Measurements from ENCODE around the gene WDR83. TPM values are rescaled to one million over a fixed set of nuclear protein-coding genes. Genes with fewer than 3 reads are reported as not detected.

WDR83 gene, protein sequence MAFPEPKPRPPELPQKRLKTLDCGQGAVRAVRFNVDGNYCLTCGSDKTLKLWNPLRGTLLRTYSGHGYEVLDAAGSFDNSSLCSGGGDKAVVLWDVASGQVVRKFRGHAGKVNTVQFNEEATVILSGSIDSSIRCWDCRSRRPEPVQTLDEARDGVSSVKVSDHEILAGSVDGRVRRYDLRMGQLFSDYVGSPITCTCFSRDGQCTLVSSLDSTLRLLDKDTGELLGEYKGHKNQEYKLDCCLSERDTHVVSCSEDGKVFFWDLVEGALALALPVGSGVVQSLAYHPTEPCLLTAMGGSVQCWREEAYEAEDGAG
- polyA plus RNA-seq (2012; ENCODE audit: insufficient read length, low read depth): 28.8 TPM

DNA sequence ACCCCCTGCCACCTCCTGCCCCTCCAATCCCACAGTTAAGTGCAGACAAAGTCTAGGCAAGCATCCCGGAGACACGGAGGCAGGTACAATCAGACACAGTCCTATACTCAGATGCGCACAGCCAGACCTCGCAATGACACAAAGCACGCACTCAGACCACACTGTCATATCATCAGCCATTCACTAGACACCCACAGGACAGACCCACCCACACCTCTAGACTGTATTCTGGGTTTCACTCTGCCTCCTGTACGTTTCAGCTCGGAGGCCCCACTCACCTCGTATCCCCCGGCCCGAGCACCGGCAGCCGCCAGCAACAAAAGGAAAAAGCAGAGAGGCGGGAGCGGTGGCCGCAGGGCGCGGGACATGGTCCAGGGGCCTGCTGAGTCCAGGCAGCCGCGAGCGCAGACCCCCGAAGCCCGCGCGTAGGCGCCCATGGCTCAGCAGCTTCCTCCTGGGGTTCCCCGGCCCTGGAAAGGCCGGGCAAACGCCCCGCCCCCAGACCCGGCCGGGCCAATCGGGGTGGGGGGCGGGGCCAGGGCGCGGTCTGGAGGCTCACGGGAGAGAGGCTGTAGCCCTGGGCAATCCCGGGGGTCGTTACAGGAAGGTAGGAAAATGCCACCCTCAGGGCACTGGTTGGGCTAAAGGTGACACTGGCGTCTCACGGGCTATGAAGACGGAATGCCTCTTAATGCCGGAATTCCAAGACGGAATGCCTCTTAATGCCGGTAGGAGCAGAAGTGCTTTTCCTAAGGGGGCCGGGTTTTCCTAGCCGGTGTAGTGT lies at the start of gene WDR83, which contains the start of gene MAN2B1:
TSS of gene WDR83 (plus strand) at position 543 of the 784 bp plus-strand sequence. CDS start 2,984 bp downstream, outside the sequence.
TSS of gene MAN2B1 (minus strand) at position 478 of the 784 bp plus-strand sequence. CDS start at position 437, 41 bp downstream.
- TF ChIP-seq POLR2AphosphoS5 (IDR thresholded peaks at IDR 0.05; ENCODE audit: low read depth, low read length) (no peak), TAF1 (IDR thresholded peaks at IDR 0.05; ENCODE audit: borderline replicate concordance, insufficient read depth, low read length) (no peak), FOXP2 (optimal IDR thresholded peaks at IDR 0.05; ENCODE audit: borderline replicate concordance, extremely low read depth, extremely low read length, insufficient read depth) (no peak), SIN3A (IDR thresholded peaks at IDR 0.05; ENCODE audit: borderline replicate concordance, insufficient read depth, low read length) (no peak)
- TF ChIP-seq, protein P1, sequence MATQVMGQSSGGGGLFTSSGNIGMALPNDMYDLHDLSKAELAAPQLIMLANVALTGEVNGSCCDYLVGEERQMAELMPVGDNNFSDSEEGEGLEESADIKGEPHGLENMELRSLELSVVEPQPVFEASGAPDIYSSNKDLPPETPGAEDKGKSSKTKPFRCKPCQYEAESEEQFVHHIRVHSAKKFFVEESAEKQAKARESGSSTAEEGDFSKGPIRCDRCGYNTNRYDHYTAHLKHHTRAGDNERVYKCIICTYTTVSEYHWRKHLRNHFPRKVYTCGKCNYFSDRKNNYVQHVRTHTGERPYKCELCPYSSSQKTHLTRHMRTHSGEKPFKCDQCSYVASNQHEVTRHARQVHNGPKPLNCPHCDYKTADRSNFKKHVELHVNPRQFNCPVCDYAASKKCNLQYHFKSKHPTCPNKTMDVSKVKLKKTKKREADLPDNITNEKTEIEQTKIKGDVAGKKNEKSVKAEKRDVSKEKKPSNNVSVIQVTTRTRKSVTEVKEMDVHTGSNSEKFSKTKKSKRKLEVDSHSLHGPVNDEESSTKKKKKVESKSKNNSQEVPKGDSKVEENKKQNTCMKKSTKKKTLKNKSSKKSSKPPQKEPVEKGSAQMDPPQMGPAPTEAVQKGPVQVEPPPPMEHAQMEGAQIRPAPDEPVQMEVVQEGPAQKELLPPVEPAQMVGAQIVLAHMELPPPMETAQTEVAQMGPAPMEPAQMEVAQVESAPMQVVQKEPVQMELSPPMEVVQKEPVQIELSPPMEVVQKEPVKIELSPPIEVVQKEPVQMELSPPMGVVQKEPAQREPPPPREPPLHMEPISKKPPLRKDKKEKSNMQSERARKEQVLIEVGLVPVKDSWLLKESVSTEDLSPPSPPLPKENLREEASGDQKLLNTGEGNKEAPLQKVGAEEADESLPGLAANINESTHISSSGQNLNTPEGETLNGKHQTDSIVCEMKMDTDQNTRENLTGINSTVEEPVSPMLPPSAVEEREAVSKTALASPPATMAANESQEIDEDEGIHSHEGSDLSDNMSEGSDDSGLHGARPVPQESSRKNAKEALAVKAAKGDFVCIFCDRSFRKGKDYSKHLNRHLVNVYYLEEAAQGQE (IDR thresholded peaks at IDR 0.05; ENCODE audit: insufficient read depth in 1 of 2, low read depth in 2 of 2, low read length in 2 of 2): no peak

DNA sequence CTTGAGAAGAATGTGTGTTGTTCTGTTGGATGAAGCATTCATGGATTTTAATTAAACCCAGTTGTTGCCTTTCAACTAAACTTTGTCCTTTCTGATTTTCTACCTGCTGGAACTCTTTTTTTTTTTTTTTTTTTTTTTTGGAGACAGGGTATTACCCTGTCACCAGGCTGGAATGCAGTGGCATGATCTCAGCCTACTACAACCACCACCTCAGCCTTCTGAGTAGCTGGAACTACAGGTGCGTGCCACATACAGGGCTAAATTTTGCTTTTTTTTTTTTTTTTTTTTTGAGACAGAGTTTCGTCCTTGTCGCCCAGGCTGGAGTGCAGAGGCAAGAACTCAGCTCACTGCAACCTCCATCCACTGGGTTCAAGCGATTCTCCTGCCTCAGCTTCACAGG lies 49.0 kb upstream of the WDR83 start:
- TF ChIP-seq SIN3A (IDR thresholded peaks at IDR 0.05; ENCODE audit: borderline replicate concordance, insufficient read depth, low read length): no peak
- TF ChIP-seq TAF1 (IDR thresholded peaks at IDR 0.05; ENCODE audit: borderline replicate concordance, insufficient read depth, low read length): no peak
- no peak for TF ChIP-seq FOXP2 (optimal IDR thresholded peaks at IDR 0.05; ENCODE audit: borderline replicate concordance, extremely low read depth, extremely low read length, insufficient read depth)
- TF ChIP-seq POLR2AphosphoS5 (IDR thresholded peaks at IDR 0.05; ENCODE audit: low read depth, low read length): no peak

DNA sequence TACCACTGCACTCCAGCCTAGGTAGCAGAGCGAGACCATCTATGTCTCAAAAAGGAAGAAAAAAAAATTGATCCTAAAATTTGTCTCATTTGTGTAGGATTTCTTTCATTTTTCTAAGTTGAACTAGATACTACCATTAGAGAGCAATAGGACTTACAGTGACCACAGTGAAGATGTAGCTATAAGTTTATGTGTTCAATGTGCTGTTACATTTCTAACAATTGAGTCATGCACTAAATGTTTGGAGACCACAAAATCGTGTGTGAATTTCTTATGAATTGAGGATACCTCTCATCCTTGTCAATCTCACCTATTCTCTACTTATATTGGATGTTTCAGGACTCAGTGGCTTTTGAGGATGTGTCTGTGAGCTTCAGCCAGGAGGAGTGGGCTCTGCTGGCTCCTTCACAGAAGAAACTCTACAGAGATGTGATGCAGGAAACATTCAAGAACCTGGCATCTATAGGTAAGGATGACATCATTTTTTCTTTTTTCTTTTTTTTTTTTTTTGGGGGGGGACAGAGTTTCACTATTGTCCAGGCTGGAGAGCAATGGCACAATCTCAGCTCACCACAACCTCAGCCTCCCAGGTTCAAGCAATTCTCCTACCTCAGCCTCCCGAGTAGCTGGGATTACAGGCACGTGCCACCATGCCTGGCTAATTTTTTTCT lies 43.1 kb upstream of the WDR83 start:
- TF ChIP-seq SIN3A (IDR thresholded peaks at IDR 0.05; ENCODE audit: borderline replicate concordance, insufficient read depth, low read length) (no peak), POLR2AphosphoS5 (IDR thresholded peaks at IDR 0.05; ENCODE audit: low read depth, low read length) (no peak)

DNA sequence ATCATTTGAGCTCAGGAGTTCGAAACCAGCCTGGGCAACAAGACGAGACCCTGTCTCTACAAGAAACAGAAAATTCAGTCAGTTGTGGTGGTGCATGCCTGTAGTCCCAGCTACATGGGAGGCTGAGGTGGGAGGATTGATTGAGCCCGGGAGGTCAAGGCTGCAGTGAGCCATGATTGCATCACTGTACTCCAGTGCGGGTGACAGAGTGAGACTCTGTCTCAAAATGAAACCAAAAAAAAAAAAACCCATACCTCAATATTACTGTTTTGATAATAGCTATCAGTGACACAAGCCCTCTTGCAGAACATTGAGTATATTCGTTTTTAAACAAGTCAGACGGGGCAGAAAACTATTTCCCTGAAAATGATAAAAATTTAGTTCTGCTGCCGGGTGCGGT lies 39.6 kb upstream of the WDR83 start:
- no peak for TF ChIP-seq FOXP2 (optimal IDR thresholded peaks at IDR 0.05; ENCODE audit: borderline replicate concordance, extremely low read depth, extremely low read length, insufficient read depth)
- TF ChIP-seq, protein P1 (IDR thresholded peaks at IDR 0.05; ENCODE audit: insufficient read depth in 1 of 2, low read depth in 2 of 2, low read length in 2 of 2): no peak
- TF ChIP-seq TAF1 (IDR thresholded peaks at IDR 0.05; ENCODE audit: borderline replicate concordance, insufficient read depth, low read length): no peak
- no peak for TF ChIP-seq POLR2AphosphoS5 (IDR thresholded peaks at IDR 0.05; ENCODE audit: low read depth, low read length)
- TF ChIP-seq SIN3A (IDR thresholded peaks at IDR 0.05; ENCODE audit: borderline replicate concordance, insufficient read depth, low read length): no peak

DNA sequence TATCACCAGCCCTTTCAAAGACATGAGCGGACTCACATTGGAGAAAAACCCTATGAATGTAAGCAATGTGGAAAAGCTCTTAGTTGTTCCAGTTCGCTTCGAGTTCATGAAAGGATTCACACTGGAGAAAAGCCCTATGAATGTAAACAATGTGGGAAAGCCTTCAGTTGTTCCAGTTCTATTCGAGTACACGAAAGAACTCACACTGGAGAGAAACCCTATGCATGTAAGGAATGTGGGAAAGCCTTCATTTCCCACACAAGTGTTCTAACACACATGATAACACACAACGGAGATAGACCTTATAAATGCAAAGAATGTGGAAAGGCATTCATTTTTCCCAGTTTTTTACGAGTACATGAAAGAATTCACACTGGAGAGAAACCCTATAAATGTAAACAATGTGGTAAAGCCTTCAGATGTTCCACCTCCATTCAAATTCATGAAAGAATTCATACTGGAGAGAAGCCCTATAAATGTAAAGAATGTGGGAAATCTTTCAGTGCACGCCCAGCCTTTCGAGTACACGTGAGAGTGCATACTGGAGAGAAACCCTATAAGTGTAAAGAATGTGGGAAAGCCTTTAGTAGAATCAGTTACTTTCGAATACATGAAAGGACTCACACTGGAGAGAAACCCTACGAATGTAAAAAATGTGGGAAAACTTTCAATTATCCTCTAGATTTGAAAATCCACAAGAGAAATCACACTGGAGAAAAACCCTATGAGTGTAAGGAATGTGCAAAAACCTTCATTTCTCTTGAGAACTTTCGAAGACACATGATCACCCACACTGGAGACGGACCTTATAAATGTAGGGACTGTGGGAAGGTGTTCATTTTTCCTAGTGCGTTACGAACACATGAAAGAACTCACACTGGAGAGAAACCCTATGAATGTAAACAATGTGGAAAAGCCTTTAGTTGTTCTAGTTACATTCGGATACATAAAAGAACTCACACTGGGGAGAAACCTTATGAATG lies 38.3 kb upstream of the WDR83 start:
- no peak for TF ChIP-seq POLR2AphosphoS5 (IDR thresholded peaks at IDR 0.05; ENCODE audit: low read depth, low read length)
- TF ChIP-seq, protein P1 (IDR thresholded peaks at IDR 0.05; ENCODE audit: insufficient read depth in 1 of 2, low read depth in 2 of 2, low read length in 2 of 2): no peak
- TF ChIP-seq TAF1 (IDR thresholded peaks at IDR 0.05; ENCODE audit: borderline replicate concordance, insufficient read depth, low read length): no peak
- TF ChIP-seq SIN3A (IDR thresholded peaks at IDR 0.05; ENCODE audit: borderline replicate concordance, insufficient read depth, low read length): no peak
- no peak for TF ChIP-seq FOXP2 (optimal IDR thresholded peaks at IDR 0.05; ENCODE audit: borderline replicate concordance, extremely low read depth, extremely low read length, insufficient read depth)
